Sciatic nerve (tissue), 2 donors: ENCODE results near the gene SFMBT1. TPM values are rescaled to one million over a fixed set of nuclear protein-coding genes. Genes with fewer than 3 reads are reported as not detected.
A peak's percentile ranks its signal among the peaks of the same experiment; 100 is the strongest.

Experiments used
- ATAC-seq: fragments of 200-7000 bp; cut with Tn5 transposase; one replicate; pipeline ENCODE4 v1.9.1; 2020; ENCODE audit warnings: mild to moderate bottlenecking, moderate library complexity
- DNase-seq: peaks from one replicate; pipeline ENCODE4 v3.0.0-alpha.2; 2020; ENCODE audit warnings: low spot score
- intact Hi-C: fragments of 100-400 bp; cut with DNase I; formaldehyde crosslinking; loops from one replicate; pipeline ENCODE4 v1.14.2; 2022
- total RNA-seq: library from RNA; stranded (reverse); fragmentation: NEBNext Ultra II Directional; extraction: Animal tissue kit (Norgen Biotek cat#: 25700); gene quantifications from one replicate; pipeline ENCODE4 v1.2.1, GENCODE V29; 2021
- donor health status: DM: no; HTN: no; CAD: no.
- donor health status: DM: no; HTN: no; CAD: no.

SFMBT1 gene
- total RNA-seq, 1 donor from 2014 or later: 12.0 TPM

GRCh38 chr3:52874864-52875587 is 170.8 kb downstream of the SFMBT1 start:
- DNase-seq: no peak

GRCh38 chr3:52874160-52874701 is 171.6 kb downstream of the SFMBT1 start:
- DNase-seq: no peak
- no peak for ATAC-seq
- intact Hi-C loops: no loop called here

More at GRCh38 chr3:52874864-52875587, 170.8 kb downstream of the SFMBT1 start:
- intact Hi-C loops: no loop called here
- ATAC-seq: no peak

GRCh38 chr3:52873433-52874159 is 172.3 kb downstream of the SFMBT1 start:
- intact Hi-C loops: no loop called here
- no peak for DNase-seq
- ATAC-seq: no peak

- ATAC-seq (no peak), DNase-seq (no peak)
- intact Hi-C loops: no loop called here
Measured at GRCh38 chr3:52872245-52872644, 173.6 kb downstream of the SFMBT1 start.

DNA sequence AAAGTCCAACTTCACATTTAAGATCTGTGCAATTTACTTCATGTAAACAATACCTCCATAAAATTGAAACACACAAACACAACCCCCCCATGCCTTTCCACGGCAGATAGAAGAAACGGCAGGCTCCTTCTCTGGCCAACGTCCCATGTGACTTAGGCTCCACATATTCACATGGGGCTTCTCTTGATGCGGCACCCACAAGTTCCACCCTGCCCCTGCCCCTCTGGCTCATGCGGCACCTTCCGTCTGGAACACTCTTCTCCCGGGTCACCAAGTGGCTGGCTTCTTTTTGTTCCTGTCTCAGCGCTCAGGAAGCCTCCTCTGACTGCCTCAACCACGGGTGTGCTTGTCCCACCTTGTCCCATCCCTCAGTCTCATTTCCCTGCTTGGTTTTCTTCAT is 174.1 kb downstream of the SFMBT1 start:
- DNase-seq: no peak
- intact Hi-C loops: no loop called here
- no peak for ATAC-seq

DNA sequence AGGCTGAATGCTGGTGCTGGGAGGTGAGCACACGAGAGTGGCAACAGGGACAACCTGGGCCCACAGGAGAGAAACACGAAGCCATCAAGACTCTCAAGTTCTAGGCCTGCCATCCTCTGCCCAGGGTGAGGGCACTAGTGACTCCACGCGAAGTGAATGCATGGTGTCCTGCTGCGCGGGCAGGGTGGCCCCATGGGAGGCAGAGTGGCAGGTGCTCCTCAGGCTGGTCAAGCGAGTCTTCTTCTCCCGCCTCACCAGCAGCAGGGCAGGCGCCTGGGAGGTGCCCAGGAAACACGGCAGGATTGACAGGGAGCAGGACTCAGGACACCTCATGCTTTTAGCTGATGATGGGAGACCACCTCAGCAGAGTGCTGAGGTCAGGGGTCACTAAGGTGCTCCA is 175.4 kb downstream of the SFMBT1 start:
- intact Hi-C loops: no loop called here
- DNase-seq: no peak

DNA sequence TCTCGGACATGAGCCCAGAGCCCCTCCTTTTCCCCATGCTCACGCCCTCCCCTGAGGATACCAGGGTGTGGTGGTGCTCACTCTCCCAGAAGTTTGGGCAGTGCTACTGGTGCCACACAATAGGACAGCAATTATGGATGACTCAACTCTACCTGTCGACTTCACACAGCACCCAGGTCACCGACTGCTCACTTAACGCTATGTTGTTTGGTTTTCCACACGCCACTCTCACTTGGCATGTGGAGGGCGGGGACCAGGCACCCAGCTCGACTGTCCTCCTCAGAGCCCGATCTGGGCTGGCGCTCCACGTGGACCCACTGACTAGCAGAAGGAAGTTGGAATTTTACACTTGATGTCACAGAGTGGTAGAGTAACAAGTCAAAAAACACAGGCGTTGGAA is 179.4 kb downstream of the SFMBT1 start:
- ATAC-seq: no peak

More for the DNA sequence above, 175.4 kb downstream of the SFMBT1 start:
- no peak for ATAC-seq

GRCh38 chr3:52865994-52866393 is 179.9 kb downstream of the SFMBT1 start:
- ATAC-seq (no peak), DNase-seq (no peak)
- intact Hi-C loops: no loop called here

More for the DNA sequence above, 179.4 kb downstream of the SFMBT1 start:
- intact Hi-C loops: no loop called here
- DNase-seq: no peak

DNA sequence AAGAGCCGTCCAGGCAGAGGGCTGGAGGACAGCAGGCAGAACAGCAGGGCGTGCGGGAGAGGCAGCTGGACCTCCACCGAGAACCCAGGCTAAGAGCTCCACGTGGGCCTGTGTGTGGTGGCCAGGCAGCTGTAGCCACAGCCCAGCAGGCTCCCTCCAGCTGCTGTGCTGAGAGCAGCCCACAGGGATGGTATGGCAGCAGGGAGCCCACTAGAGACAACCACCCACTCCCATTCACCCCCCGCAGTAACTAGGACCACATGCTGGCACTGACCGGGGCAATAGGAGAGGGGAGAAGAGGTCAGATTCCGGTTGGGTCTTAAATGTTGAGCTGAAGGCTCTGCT is 185.5 kb downstream of the SFMBT1 start:
- intact Hi-C loops: no loop called here
- no peak for DNase-seq
- ATAC-seq: peak; percentile 32

DNA sequence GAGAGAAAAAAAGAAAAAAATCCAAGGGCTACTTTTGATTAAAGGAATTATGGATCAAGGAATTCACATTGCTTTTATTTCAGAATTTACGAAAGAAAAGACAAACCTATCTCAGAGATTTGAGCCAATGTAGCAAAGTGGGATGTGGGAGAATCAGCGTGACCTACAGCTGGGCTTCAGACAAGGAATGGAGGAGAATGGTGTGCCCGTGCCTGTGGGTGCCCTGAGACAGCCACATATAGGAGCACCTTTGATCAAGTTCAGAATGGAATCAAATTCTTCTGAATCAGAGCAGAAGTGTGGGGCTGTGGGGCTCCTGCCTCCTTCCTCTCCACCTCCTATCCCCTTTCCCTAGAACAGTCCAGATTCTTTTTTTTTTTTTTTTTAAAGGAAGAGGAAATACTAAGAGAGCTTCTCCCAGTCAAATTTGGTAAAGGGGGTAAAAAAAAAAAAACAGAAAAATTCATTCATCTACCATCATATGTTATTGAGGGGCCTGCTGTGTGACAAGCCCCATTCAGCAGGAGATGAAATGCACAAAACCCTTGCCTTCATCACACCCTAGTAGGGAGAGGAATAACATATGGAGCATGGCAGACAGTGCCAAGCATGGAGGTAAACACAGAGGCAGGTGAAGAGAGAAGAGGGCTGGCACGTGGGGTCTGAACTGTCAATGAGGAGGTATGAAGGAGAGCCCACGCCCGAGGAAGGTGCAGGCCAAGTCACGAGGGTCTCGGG is 186.0 kb downstream of the SFMBT1 start:
- ATAC-seq (no peak), DNase-seq (no peak)
- intact Hi-C loops: no loop called here

- no peak for ATAC-seq
- intact Hi-C loops: no loop called here
- DNase-seq: no peak
Measured at GRCh38 chr3:52857864-52858263, 188.0 kb downstream of the SFMBT1 start.

DNA sequence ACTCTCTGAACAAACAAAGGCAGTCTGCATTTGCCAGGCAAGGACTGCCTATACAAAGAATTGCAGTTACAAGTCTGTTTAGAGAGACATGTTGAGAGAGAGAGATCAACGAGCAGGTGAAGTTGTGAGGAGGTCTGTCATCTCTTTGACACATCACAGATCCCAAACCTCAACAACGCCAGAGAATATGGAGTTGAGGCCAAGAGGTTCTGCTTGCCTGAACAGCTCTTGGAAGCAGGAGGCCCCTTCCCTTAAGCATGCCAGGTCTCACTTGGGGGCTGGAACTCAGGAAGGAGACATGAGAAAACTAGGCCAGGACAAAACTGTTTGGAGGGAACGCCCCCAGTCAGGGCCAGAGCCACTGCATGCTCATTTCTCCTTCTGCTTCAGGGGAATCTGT is 188.7 kb downstream of the SFMBT1 start:
- intact Hi-C loops: no loop called here
- DNase-seq (no peak), ATAC-seq (no peak)

- DNase-seq: no peak
- ATAC-seq: no peak
- intact Hi-C loops: no loop called here
Measured at GRCh38 chr3:52856666-52857065, 189.2 kb downstream of the SFMBT1 start.

DNA sequence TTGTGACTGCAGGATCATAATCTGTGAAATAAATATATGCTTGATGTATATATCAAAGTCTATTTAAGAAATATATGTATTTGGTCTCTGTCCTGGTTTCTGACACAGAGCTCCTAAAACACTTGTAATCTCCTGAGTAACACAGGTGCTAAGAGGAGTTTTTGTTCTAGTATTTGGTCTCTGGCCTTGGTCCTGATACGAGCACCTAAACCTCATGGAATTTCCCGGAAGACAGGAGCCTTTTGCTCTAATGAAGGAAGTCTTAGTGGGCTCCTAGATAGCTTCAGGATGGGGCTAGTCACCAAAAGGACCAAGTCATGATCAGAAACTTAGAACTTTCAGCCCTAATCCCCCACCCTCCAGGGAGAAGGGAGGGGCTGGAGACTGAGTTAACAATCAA is 191.9 kb downstream of the SFMBT1 start:
- DNase-seq (no peak), ATAC-seq (no peak)
- intact Hi-C loops: no loop called here

Other genes with a start within 250 kb of the SFMBT1 start
- gene ITIH4, start 215.4 kb downstream of the SFMBT1 start, total RNA-seq: 16.3 TPM
- gene MUSTN1, start 211.1 kb downstream of the SFMBT1 start, total RNA-seq: 23.9 TPM
- gene STIMATE, start 148.5 kb downstream of the SFMBT1 start, total RNA-seq: 22.6 TPM
- gene RFT1, start 84.4 kb upstream of the SFMBT1 start, total RNA-seq: 21.3 TPM
- 30.3 TPM for gene PRKCD, start 115.1 kb upstream of the SFMBT1 start, total RNA-seq
- gene TKT, start 209.9 kb upstream of the SFMBT1 start, total RNA-seq: 219 TPM